Measurements from ENCODE around the gene CDC42EP3.
A peak's percentile ranks its signal among the peaks of the same experiment; 100 is the strongest.

CDC42EP3 gene

GRCh38 chr2:37671009-37671815 is at the start of gene CDC42EP3:
Gene CDC42EP3, minus strand, starts transcription at chr2:37671642. Its CDS starts 25,055 bp downstream, at chr2:37646587.
- DNase-seq (ENCODE audit: low read depth in 1 of 2, low spot score in 1 of 2), result peak; percentile 46 to 67

- no peak for DNase-seq (ENCODE audit: low read depth in 1 of 2, low spot score in 1 of 2)
Observed at GRCh38 chr2:37721201-37721560, 49.7 kb upstream of the CDC42EP3 start.

- no peak for DNase-seq (ENCODE audit: low read depth in 1 of 2, low spot score in 1 of 2)
Observed at GRCh38 chr2:37720533-37721200, 49.2 kb upstream of the CDC42EP3 start.

GRCh38 chr2:37718515-37719161 is 47.2 kb upstream of the CDC42EP3 start:
- no peak for DNase-seq (ENCODE audit: low read depth in 1 of 2, low spot score in 1 of 2)

- DNase-seq (ENCODE audit: low read depth in 1 of 2, low spot score in 1 of 2), result no peak
Observed at GRCh38 chr2:37713258-37713700, 41.8 kb upstream of the CDC42EP3 start.

GRCh38 chr2:37711831-37712230 is 40.4 kb upstream of the CDC42EP3 start:
- DNase-seq (ENCODE audit: low read depth in 1 of 2, low spot score in 1 of 2), result no peak

GRCh38 chr2:37711308-37711731 is 39.9 kb upstream of the CDC42EP3 start:
- no peak for DNase-seq (ENCODE audit: low read depth in 1 of 2, low spot score in 1 of 2)

GRCh38 chr2:37709111-37709510 is 37.7 kb upstream of the CDC42EP3 start:
- no peak for DNase-seq (ENCODE audit: low read depth in 1 of 2, low spot score in 1 of 2)

GRCh38 chr2:37708146-37708545 is 36.7 kb upstream of the CDC42EP3 start:
- DNase-seq (ENCODE audit: low read depth in 1 of 2, low spot score in 1 of 2), result no peak

- no peak for DNase-seq (ENCODE audit: low read depth in 1 of 2, low spot score in 1 of 2)
Observed at GRCh38 chr2:37707393-37707792, 36.0 kb upstream of the CDC42EP3 start.

- DNase-seq (ENCODE audit: low read depth in 1 of 2, low spot score in 1 of 2), result no peak
Observed at GRCh38 chr2:37706334-37707183, 35.1 kb upstream of the CDC42EP3 start.

- DNase-seq (ENCODE audit: low read depth in 1 of 2, low spot score in 1 of 2), result no peak
Observed at GRCh38 chr2:37705191-37705590, 33.7 kb upstream of the CDC42EP3 start.

- DNase-seq (ENCODE audit: low read depth in 1 of 2, low spot score in 1 of 2), result no peak
Observed at GRCh38 chr2:37698931-37699481, 27.6 kb upstream of the CDC42EP3 start.

- no peak for DNase-seq (ENCODE audit: low read depth in 1 of 2, low spot score in 1 of 2)
Observed at GRCh38 chr2:37695336-37695735, 23.9 kb upstream of the CDC42EP3 start.

- no peak for DNase-seq (ENCODE audit: low read depth in 1 of 2, low spot score in 1 of 2)
Observed at GRCh38 chr2:37692711-37693110, 21.3 kb upstream of the CDC42EP3 start.

- DNase-seq (ENCODE audit: low read depth in 1 of 2, low spot score in 1 of 2), result no peak
Observed at GRCh38 chr2:37689751-37690150, 18.3 kb upstream of the CDC42EP3 start.

GRCh38 chr2:37688771-37689468 is 17.5 kb upstream of the CDC42EP3 start:
- no peak for DNase-seq (ENCODE audit: low read depth in 1 of 2, low spot score in 1 of 2)

GRCh38 chr2:37686792-37687526 is 15.5 kb upstream of the CDC42EP3 start:
- no peak for DNase-seq (ENCODE audit: low read depth in 1 of 2, low spot score in 1 of 2)

- no peak for DNase-seq (ENCODE audit: low read depth in 1 of 2, low spot score in 1 of 2)
Observed at GRCh38 chr2:37684809-37685208, 13.4 kb upstream of the CDC42EP3 start.

All from stimulated activated CD4-positive, alpha-beta T cell treated with anti-CD3 and anti-CD28 coated beads, Interleukin-15, amount 100 ng/mL, for 1 hour (primary cell).